Hypothalamus (tissue), 51 donors: ENCODE results near the gene MRPL24.

ENCODE experiments used
- DNase-seq, 51 donors: peaks; one replicate each; lab custom pipeline; 2025; lab: John Stamatoyannopoulos, UW

MRPL24 gene

GRCh38 chr1:156714830-156715229 is 26.1 kb downstream of the MRPL24 start:
- no peak for DNase-seq

GRCh38 chr1:156712626-156713025 is 28.3 kb downstream of the MRPL24 start:
- no peak for DNase-seq

DNA sequence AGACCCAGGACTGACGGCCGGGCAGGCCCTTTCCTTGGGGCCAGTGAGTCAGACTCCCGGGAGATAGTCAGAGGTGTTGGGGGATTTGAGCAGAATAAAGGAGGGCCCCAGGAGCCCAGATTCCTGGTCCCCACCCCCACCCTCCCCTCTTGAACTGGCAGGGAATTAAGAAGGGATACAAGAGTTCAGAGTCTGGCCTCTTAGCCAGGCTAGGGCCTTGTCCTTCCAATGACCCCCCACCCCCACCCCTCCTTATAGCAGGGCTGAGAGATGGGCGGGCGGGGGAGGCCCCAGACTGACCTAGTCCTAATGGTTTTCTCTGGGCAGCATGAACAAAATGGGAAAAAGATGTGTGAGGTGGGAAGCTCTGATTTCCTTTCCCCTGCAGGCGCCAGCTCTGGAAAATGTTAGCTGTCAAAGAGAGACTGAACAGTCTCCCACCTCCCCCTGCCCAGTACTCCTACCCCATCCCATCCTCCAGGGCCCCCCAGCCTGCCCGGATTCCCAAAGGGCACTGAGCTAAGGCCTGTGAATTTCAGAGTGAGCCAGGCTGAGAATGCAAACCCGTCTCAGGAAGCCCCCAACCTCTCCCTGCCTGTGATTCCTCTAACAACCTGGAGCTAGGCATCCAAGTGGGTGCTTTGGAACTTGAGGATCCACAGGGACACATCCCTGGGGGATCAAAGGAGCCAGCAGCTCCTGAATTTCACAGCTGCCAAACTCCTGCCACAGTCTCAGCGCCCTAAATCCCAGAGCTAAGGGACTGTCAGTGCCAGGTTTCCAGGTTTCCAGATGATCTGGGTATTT is 29.7 kb downstream of the MRPL24 start:
- no peak for DNase-seq

DNA sequence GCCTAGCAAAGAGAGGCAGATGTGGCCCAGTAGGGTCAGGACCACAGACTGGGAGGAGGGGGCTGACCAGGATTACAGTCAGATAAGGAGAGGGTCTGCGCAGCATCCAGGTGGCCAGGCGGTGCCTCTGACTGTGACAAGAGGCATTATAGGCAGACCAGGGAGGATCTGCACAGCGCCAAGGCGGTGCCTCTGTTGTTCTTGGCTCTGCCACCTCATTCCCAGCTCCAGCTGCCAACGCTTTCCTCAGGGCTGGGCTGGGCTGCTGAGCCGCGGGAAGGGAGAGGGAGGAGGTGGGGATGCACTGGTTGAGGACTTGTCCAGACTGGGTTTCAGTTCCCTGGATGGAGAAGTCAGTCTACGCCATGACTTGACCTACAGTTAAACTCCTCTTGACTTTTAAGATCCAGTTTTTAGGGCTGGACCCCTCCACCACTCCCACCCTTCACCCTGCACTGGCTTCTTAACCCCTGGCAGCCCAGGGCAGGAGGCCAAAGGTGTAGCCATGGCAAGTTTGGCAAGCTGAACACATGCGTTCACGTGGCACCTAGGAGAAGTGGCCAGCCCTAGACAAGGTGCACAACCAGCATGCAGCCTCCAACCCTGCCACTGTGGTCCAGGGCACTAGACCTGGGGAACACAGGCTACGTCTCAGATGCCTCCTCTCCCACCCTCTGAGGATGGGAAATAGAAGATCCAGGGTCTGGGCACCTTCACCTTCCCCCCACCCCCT is 31.0 kb downstream of the MRPL24 start:
- DNase-seq, result peak in 27 of 51 donors; percentile 4 to 58 (median 20)

- DNase-seq, result no peak
Measured at GRCh38 chr1:156709031-156709430, 31.9 kb downstream of the MRPL24 start.

- DNase-seq, result no peak
Measured at GRCh38 chr1:156708218-156708661, 32.6 kb downstream of the MRPL24 start.

GRCh38 chr1:156707417-156708217 is 33.3 kb downstream of the MRPL24 start:
- no peak for DNase-seq

GRCh38 chr1:156706657-156707416 is 34.1 kb downstream of the MRPL24 start:
- peak in 26 of 51 donors; percentile 4 to 52 (median 24) for DNase-seq

GRCh38 chr1:156705918-156706656 is 34.8 kb downstream of the MRPL24 start:
- DNase-seq, result peak in 33 of 51 donors; percentile 6 to 66 (median 31)

- peak in 9 of 51 donors; percentile 3 to 58 (median 25) for DNase-seq
Measured at GRCh38 chr1:156705321-156705917, 35.5 kb downstream of the MRPL24 start, which contains the start of gene CRABP2. CRABP2 (minus strand) TSS chr1:156705583; CDS start chr1:156705446, 137 bp downstream.

DNA sequence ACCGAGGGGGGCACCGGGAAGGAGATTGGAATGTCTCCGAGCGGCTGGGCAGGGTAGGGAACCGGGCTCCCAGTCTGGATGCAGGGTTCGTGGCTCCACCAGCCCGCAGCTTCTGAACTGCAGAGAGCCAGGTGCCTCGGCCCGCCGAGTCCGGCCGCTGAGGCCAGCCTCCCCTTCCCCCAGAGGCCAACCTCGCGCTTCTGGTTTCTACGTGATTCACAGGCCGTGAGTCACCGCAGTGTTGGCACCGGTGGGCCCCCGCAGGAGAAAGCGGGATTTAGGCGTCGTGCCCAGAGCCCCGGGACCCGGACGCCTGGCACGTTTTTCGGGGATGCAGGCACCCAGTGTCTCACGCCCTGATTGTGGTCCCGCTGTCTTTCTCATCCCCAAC is 36.0 kb downstream of the MRPL24 start:
- DNase-seq, result peak in 11 of 51 donors; percentile 5 to 59 (median 15)

- DNase-seq, result no peak
Measured at GRCh38 chr1:156704166-156704711, 36.6 kb downstream of the MRPL24 start.

DNA sequence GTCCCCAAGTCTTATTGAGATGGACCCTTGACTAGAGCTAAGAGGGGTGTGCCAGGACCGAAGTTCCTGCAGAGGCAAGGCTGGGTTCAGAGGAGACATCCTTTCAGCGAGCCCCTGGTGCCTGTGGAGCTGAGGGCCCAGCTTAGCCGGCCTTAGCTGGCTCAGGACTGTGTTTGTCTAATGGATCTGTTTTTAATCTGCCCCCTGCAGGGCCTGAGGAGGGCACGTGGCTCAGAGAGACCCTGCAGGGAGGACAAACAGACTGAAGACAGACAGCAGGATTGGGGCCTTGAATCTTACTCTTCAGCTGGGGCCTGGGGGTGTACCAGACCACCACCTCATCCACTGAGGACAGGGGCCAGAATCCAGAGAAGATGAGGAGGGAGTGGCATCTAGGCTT is 37.1 kb downstream of the MRPL24 start:
- DNase-seq, result no peak

DNA sequence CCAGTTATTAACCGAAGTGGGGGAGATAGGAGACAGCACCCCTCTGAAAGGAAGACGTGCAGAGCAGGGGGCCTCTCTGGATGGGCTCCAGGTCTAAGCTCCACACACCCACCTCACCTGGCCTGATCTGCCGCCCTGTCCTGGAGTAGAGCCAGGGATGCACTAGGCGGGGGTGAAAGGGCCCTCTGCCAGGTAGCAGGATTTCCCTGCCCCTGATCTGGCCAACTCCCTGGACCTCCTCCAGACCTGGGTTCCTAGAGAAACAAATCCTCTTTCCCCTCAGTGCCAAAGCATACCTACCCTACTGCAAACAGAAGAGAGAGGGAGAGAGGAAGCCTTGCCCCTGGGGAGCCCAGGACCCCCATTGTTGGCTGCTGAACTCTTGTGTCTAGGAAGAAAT is 37.6 kb downstream of the MRPL24 start:
- DNase-seq, result no peak

GRCh38 chr1:156700736-156701531 is 40.0 kb downstream of the MRPL24 start:
- no peak for DNase-seq

GRCh38 chr1:156698995-156699394 is 41.9 kb downstream of the MRPL24 start:
- no peak for DNase-seq

- no peak for DNase-seq
Measured at GRCh38 chr1:156697481-156697880, 43.4 kb downstream of the MRPL24 start.

DNA sequence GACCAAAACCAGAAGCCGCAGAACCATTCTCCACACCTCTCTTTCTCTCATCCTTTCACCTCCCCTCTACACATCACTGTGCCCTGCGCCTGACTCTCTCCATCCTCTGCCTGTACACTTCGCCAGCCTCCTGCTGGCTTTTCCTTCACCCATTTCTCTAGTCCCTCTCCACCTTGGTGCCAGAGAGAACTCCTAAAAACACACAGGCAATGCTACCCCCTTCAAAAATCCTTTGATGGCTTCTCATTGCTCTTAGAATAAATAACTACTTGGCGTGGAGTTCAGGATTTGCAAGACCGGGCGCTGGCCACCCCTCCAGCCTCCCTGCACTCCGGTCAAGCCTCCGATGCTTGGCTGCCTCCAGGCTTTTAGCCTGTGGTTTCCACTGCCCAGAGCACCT is 44.1 kb downstream of the MRPL24 start:
- no peak for DNase-seq
